OCI-LY3 (cell line): ENCODE data around the gene BCCIP.

ENCODE experiments used
- CTCF ChIP-seq: fragments of 200-600, 300-600 bp; sonication (generic); IDR thresholded peaks from 2 replicates; pipeline ENCODE4 v1.5.1; 2014; ENCODE audit warnings: antibody characterized with exemption, low read length, low read depth
- EZH2phosphoT487 ChIP-seq: fragments of 200-600 bp; shearing (Covaris generic); IDR thresholded peaks from 2 replicates; pipeline ENCODE4 v1.6.1; 2018; ENCODE audit warnings: antibody characterized with exemption, mixed run types, low read depth

GRCh38 chr10:125775491-125776106 is 47.7 kb upstream of the BCCIP start, which contains the start of gene MMP21:
- TF ChIP-seq CTCF (no peak), EZH2phosphoT487 (no peak)
